ENCODE data around the gene PATJ.
"Not testable (repeated sequence)": the region's sequence is repeated elsewhere in the genome, so short reads cannot be mapped to it uniquely, and the experiment has no call there.

DNA sequence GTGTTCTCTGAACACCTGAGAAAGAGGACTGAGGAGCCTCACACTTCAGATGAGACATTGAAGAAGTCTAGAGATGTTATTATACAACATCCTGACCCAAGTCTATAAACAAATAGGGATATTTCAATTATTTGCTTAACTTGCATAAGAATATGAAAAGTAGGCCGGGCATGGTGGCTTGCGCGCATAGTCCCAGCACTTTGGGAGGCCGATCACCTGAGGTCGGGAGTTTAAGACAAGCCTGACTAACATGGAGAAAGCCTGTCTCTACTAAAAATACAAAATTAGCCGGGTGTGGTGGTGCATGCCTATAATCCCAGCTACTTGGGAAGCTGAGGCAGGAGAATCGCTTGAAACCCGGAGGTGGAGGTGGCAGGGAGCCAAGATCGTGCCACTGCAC, 478.2 kb downstream of the PATJ start:
- TF ChIP-seq CTCF (IDR thresholded peaks at IDR 0.05 in 8 of 11, conservative IDR thresholded peaks at IDR 0.05 in 3 of 11); POLR2A (IDR thresholded peaks at IDR 0.05); POLR2AphosphoS5 (IDR thresholded peaks at IDR 0.05): not testable (repeated sequence)
